ENCODE data around the gene PCNX1.

- no peak for TF ChIP-seq EZH2 (IDR thresholded peaks at IDR 0.05; ENCODE audit: insufficient read depth, poor library complexity, severe bottlenecking)
- TF ChIP-seq EZH2phosphoT487 (IDR thresholded peaks at IDR 0.05; ENCODE audit: insufficient read depth, low read depth), result no peak
Observed at GRCh38 chr14:71116568-71117122, 209.4 kb downstream of the PCNX1 start.

Measured in GM23248 (cell line).